Hepatocyte (in vitro differentiated cells): ENCODE results near the gene ZBED4. TPM values are rescaled to one million over a fixed set of nuclear protein-coding genes. Genes with fewer than 3 reads are reported as not detected.
A peak's percentile ranks its signal among the peaks of the same experiment; 100 is the strongest.

ENCODE experiments used
- DNase-seq: peaks from one replicate; pipeline ENCODE4 v3.0.0-alpha.2; 2016; ENCODE audit warnings: low spot score
- H2AFZ ChIP-seq: fragments of 200-600 bp; sonication (generic); 2 replicates; pipeline ENCODE4 v1.6.0; 2016; ENCODE audit warnings: antibody characterized with exemption, mild to moderate bottlenecking
- H3K27ac ChIP-seq: fragments of 200-600 bp; sonication (generic); 2 replicates; pipeline ENCODE4 v1.5.1; 2016; ENCODE audit warnings: mild to moderate bottlenecking
- H3K27me3 ChIP-seq: fragments of 200-600 bp; sonication (generic); 2 replicates; pipeline ENCODE4 v1.6.1; 2016
- H3K36me3 ChIP-seq: fragments of 200-600 bp; sonication (generic); replicated peaks from 2 replicates; pipeline ENCODE4 v1.5.1; 2016; ENCODE audit warnings: low read depth; ENCODE audit not compliant: insufficient read depth
- H3K4me1 ChIP-seq: fragments of 200-600 bp; sonication (generic); 2 replicates; pipeline ENCODE4 v1.5.1; 2016; ENCODE audit warnings: mild to moderate bottlenecking, moderate library complexity; ENCODE audit not compliant: insufficient read depth
- H3K4me2 ChIP-seq: fragments of 200-600 bp; sonication (generic); 2 replicates; pipeline ENCODE4 v1.6.0; 2016
- H3K4me3 ChIP-seq: fragments of 200-600 bp; sonication (generic); 2 replicates; pipeline ENCODE4 v1.5.1; 2016; ENCODE audit warnings: mild to moderate bottlenecking
- H3K79me2 ChIP-seq: fragments of 200-600 bp; sonication (generic); 2 replicates; pipeline ENCODE4 v1.6.0; 2017; ENCODE audit warnings: mild to moderate bottlenecking
- H3K9me2 ChIP-seq: fragments of 200-600 bp; sonication (generic); replicated peaks from 2 replicates; pipeline ENCODE4 v1.6.0; 2017; ENCODE audit warnings: mild to moderate bottlenecking; ENCODE audit not compliant: insufficient read depth
- H3K9me3 ChIP-seq: fragments of 200-600 bp; sonication (generic); 2 replicates; pipeline ENCODE4 v1.5.1; 2016; ENCODE audit warnings: low read depth, mild to moderate bottlenecking
- H4K20me1 ChIP-seq: fragments of 200-600 bp; sonication (generic); 2 replicates; pipeline ENCODE4 v1.6.0; 2016; ENCODE audit warnings: mild to moderate bottlenecking; ENCODE audit not compliant: insufficient read depth, poor library complexity, severe bottlenecking
- EZH2 ChIP-seq: fragments of 200-600 bp; sonication (generic); IDR thresholded peaks from 2 replicates; pipeline ENCODE4 v1.6.1; 2016; ENCODE audit warnings: antibody characterized with exemption, mild to moderate bottlenecking, borderline replicate concordance
- EZH2phosphoT487 ChIP-seq: fragments of 200-600 bp; sonication (generic); IDR thresholded peaks from one replicate; pipeline ENCODE4 v1.6.1; 2018; ENCODE audit warnings: antibody characterized with exemption, mild to moderate bottlenecking, low read depth, moderate library complexity; ENCODE audit not compliant: unreplicated experiment, severe bottlenecking
- WGBS: methylation state at CpG from one replicate; pipeline ENCODE4 v1.1.6; 2016; ENCODE audit warnings: low lambda C conversion rate; ENCODE audit errors: missing lambda C conversion rate; 5-methylcytosine and 5-hydroxymethylcytosine counted together
- polyA plus RNA-seq: library from polyadenylated mRNA; unstranded; fragments of >200 nt; fragmentation: Nextera tagmentation; extraction: Ambion mirVana; gene quantifications from 2 replicates; pipeline ENCODE4 v1.2.1, GENCODE V29; 2016
- total RNA-seq: library from RNA; depleted of rRNA; stranded (reverse); fragments of >200 nt; gene quantifications from 2 replicates; pipeline ENCODE4 v1.2.3, GENCODE V29; 2014
- TF ChIP-seq, protein P1 (sequence below): fragments of 200-600 bp; sonication (generic); IDR thresholded peaks from 2 replicates; pipeline ENCODE4 v1.5.1; 2016; ENCODE audit warnings: antibody characterized with exemption, mild to moderate bottlenecking; ENCODE audit not compliant: poor library complexity

Gene ZBED4, protein sequence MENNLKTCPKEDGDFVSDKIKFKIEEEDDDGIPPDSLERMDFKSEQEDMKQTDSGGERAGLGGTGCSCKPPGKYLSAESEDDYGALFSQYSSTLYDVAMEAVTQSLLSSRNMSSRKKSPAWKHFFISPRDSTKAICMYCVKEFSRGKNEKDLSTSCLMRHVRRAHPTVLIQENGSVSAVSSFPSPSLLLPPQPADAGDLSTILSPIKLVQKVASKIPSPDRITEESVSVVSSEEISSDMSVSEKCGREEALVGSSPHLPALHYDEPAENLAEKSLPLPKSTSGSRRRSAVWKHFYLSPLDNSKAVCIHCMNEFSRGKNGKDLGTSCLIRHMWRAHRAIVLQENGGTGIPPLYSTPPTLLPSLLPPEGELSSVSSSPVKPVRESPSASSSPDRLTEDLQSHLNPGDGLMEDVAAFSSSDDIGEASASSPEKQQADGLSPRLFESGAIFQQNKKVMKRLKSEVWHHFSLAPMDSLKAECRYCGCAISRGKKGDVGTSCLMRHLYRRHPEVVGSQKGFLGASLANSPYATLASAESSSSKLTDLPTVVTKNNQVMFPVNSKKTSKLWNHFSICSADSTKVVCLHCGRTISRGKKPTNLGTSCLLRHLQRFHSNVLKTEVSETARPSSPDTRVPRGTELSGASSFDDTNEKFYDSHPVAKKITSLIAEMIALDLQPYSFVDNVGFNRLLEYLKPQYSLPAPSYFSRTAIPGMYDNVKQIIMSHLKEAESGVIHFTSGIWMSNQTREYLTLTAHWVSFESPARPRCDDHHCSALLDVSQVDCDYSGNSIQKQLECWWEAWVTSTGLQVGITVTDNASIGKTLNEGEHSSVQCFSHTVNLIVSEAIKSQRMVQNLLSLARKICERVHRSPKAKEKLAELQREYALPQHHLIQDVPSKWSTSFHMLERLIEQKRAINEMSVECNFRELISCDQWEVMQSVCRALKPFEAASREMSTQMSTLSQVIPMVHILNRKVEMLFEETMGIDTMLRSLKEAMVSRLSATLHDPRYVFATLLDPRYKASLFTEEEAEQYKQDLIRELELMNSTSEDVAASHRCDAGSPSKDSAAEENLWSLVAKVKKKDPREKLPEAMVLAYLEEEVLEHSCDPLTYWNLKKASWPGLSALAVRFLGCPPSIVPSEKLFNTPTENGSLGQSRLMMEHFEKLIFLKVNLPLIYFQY
- total RNA-seq (14.3 and 16.3 TPM in 2 replicates), polyA plus RNA-seq (9.7 and 14.9 TPM in 2 replicates)

DNA sequence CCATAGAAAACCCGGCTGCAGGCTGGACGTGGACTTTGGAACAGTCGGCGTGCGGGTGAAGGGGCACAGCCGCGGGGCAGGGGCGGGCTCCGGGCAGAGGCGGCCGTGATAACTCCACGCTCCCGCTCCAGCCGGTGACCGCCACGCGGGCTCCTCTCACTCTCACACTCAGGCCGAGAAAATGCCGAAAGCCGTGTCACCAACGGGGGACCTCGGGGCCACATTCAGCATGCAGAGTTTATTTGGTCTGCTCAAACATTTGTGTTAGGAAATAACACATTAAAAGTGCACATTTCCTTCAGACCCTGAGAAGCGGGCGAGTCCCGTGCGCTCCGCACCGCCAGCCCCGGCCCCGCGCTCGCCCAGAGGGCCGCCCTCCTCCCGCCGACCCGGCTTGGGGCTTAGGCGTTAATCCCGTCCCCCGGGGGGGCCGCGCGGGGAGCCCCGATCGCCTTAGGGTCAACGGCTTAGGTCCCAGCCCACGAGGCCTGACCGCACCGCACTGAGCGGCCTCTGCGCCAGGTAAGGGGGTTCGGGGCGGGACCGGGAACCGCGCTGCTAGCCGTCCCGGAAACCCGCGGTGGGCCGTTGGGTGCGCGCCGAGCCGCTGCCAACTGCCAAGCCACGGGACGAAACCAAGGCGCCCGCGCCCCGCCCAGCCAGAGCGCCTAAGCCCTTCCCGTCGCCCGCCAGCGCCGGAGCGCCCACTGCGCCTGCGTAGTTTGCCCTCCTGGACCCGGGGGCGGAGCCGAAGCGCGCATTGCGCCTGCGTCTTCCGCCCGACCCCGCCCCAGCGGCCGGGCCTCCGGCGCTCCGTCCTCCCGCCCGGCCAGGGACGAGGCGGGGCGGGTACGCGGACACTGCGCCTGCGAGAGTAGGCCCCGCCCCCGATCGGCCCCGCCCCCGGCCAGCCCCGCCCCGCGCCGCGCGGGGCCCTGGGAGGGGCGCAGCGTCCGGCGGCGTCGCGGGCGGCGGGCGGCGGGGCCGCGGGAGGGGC, at the start of gene ZBED4:
ZBED4 (plus strand) TSS at position 947 of the 997 bp plus-strand sequence. CDS start 29,819 bp downstream, outside the sequence.
- no peaks in the 10 kb centered on the region for H3K36me3 ChIP-seq
- H3K9me2 ChIP-seq = no peaks in the 10 kb centered on the region
- DNase-seq = peak; percentile 99
- peak within 1 kb of the TSS; percentile 89 for H2AFZ ChIP-seq
- peak within 1 kb of the TSS; percentile 100 for H3K4me2 ChIP-seq
- TF ChIP-seq, protein P1, sequence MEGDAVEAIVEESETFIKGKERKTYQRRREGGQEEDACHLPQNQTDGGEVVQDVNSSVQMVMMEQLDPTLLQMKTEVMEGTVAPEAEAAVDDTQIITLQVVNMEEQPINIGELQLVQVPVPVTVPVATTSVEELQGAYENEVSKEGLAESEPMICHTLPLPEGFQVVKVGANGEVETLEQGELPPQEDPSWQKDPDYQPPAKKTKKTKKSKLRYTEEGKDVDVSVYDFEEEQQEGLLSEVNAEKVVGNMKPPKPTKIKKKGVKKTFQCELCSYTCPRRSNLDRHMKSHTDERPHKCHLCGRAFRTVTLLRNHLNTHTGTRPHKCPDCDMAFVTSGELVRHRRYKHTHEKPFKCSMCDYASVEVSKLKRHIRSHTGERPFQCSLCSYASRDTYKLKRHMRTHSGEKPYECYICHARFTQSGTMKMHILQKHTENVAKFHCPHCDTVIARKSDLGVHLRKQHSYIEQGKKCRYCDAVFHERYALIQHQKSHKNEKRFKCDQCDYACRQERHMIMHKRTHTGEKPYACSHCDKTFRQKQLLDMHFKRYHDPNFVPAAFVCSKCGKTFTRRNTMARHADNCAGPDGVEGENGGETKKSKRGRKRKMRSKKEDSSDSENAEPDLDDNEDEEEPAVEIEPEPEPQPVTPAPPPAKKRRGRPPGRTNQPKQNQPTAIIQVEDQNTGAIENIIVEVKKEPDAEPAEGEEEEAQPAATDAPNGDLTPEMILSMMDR = no peak
- TF ChIP-seq EZH2 (no peak), EZH2phosphoT487 (no peak)
- peak within 1 kb of the TSS; percentile 97 for H3K4me3 ChIP-seq
- no peaks in the 10 kb centered on the region for H3K9me3 ChIP-seq
- H3K27ac ChIP-seq = peak within 1 kb of the TSS; percentile 95
- H3K4me1 ChIP-seq = peaks cover 35% of the 10 kb centered on the region
- H3K27me3 ChIP-seq = peaks cover 25% of the 10 kb centered on the region
- 1% methylated on average over 74 of the region's 127 CpGs for WGBS
- H4K20me1 ChIP-seq = peaks cover 37% of the 10 kb centered on the region
- H3K79me2 ChIP-seq = peaks cover 39% of the 10 kb centered on the region

DNA sequence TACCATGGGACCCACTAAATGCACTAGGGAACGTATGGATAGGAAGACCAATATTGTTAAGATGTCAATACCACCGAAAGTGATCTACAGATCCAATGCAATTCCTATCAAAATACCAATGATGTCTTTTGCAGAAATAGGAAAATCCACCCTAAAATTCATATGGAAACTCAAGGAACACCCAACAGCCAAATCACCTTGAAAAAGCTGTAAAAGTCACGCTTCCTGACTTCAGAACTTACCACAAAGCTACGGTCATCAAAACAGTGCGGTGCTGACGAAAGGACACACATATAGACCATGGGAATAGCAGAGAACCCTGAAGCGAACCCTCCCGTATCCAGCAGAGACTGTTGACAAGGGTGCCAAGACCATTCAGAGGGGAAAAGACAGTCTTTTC, 46.5 kb upstream of the ZBED4 start:
- WGBS = 97% methylated on average over 8 of the region's 8 CpGs
- peaks cover 97% of the 10 kb centered on the region for H4K20me1 ChIP-seq
- H3K9me2 ChIP-seq = no peaks in the 10 kb centered on the region
- no peak overlapping the region for H2AFZ ChIP-seq
- no peak overlapping the region for H3K4me2 ChIP-seq
- TF ChIP-seq, protein P1 = no peak
- TF ChIP-seq EZH2 = no peak
- TF ChIP-seq EZH2phosphoT487 = no peak
- H3K27ac ChIP-seq = no peak overlapping the region
- no peaks in the 10 kb centered on the region for H3K27me3 ChIP-seq
- no peak for DNase-seq
- H3K4me1 ChIP-seq = peaks cover 4% of the 10 kb centered on the region
- H3K36me3 ChIP-seq = no peaks in the 10 kb centered on the region
- H3K79me2 ChIP-seq = peaks cover 96% of the 10 kb centered on the region
- no peak overlapping the region for H3K4me3 ChIP-seq
- H3K9me3 ChIP-seq = no peaks in the 10 kb centered on the region
